ENCODE data around the gene ATP13A3. TPM values are rescaled to one million over a fixed set of nuclear protein-coding genes. Genes with fewer than 3 reads are reported as not detected.

The ATP13A3 gene
- total and polyA plus RNA-seq, 10 of the 15 experiments (the other 5 are each of a cell fraction or from before 2014, with no cell fraction given), result 14.0 to 108 (median 69.5) TPM

DNA sequence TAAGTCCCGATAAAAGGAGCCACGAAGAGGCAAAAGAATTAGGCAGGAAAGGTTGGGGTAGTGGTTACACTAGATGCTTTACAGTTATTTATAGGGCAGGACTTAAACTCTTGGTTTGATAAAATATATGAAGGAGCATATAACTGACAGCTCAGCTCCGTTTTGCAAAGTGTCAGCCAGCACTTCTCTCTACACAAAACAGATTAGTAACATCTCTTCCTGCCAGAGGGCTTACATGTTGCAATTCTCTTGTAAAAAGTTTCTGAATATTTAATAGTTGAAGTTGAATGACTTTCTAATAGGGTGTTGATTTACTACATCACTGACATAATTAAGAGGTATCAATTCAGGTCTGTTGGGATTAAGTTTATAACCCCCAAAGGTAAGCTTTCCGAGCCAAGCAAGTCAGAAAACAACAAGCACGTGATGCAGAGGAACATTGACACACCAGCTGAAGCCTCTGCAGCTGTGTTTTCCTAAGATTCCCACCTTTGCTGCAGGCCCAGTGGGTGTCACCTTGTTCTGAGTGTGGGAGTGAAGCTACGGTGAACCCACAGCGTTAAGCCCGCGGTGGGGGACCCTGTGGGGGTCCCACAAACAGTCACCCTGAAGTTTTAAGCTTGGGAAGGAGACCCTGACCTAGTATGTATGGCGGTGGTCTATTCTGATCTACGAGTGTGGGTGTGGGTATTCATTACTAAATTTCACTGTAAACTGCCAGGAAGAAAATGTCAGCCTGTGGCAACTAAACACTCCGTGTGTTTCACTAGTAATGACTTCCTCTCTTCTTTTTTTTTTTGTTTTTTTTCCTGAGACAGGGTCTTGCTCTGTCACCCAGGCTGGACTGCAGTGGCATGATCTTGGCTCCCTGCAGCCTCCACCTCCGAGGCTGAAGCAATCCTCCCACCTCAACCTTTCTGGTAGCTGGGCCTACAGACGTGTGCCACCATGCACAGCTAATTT, 22.0 kb upstream of the ATP13A3 start (continued):
- TF ChIP-seq SUZ12 (IDR thresholded peaks at IDR 0.05; ENCODE audit: unreplicated experiment) (no peak), MYB (IDR thresholded peaks at IDR 0.05; ENCODE audit: borderline replicate concordance, low read depth, low read length) (no peak)
- TF ChIP-seq, protein P1, sequence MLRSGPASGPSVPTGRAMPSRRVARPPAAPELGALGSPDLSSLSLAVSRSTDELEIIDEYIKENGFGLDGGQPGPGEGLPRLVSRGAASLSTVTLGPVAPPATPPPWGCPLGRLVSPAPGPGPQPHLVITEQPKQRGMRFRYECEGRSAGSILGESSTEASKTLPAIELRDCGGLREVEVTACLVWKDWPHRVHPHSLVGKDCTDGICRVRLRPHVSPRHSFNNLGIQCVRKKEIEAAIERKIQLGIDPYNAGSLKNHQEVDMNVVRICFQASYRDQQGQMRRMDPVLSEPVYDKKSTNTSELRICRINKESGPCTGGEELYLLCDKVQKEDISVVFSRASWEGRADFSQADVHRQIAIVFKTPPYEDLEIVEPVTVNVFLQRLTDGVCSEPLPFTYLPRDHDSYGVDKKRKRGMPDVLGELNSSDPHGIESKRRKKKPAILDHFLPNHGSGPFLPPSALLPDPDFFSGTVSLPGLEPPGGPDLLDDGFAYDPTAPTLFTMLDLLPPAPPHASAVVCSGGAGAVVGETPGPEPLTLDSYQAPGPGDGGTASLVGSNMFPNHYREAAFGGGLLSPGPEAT (IDR thresholded peaks at IDR 0.05; ENCODE audit: low read depth), result no peak

DNA sequence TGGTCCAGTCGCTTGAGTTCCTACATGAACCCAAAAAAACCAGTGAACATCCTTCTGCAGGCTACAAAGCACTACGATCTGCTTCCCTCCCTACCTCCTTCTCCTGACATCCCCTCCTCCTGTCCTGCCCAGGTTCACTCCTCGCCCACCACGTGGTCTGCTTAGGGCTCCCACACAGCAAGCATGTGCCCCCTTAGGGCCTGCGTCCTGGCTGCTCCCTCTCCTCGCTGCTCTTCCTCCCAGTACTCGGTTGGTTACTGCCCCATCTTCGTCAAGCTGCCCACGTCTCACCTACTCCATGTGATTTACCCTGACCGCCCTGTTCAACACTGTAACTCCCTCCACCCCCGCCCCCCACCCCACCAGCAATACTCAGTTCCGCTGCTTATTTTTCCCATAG, 20.8 kb upstream of the ATP13A3 start:
- Histone ChIP-seq H3K9ac (ENCODE audit: control insufficient read depth, insufficient read depth, low read length) (no peak overlapping the region), H3K4me3 (no peak overlapping the region), H3K27ac (ENCODE audit: control insufficient read depth, insufficient read depth) (no peak overlapping the region), H2AFZ (ENCODE audit: control insufficient read depth, low read depth, low read length) (no peak overlapping the region), H3K4me1 (ENCODE audit: control insufficient read depth, insufficient read depth, low read length) (no peaks in the 10 kb centered on the region), H3K36me3 (ENCODE audit: control insufficient read depth in 2 of 2, insufficient read depth in 2 of 2, low read length in 1 of 2) (no peaks in the 10 kb centered on the region), H3K9me3 (replicated peaks; ENCODE audit: control insufficient read depth, insufficient read depth, low read length) (no peaks in the 10 kb centered on the region), H3K4me2 (ENCODE audit: control insufficient read depth, insufficient read depth) (no peak overlapping the region), H4K20me1 (ENCODE audit: control insufficient read depth, insufficient read depth) (no peaks in the 10 kb centered on the region), H3K27me3 (replicated peaks in 1 of 2; ENCODE audit: control insufficient read depth in 2 of 2, insufficient read depth in 2 of 2, low read length in 1 of 2) (no peaks in the 10 kb centered on the region), H3K79me2 (ENCODE audit: control insufficient read depth, insufficient read depth, low read length) (no peaks in the 10 kb centered on the region)
- ATAC-seq (no peak), FAIRE-seq (no peak), DNase-seq (ENCODE audit: low read depth, low spot score) (no peak)
- TF ChIP-seq ZNF384 (IDR thresholded peaks at IDR 0.05; ENCODE audit: borderline replicate concordance, low read depth, low read length) (no peak), BMI1 (IDR thresholded peaks at IDR 0.05; ENCODE audit: borderline replicate concordance) (no peak), ZNF274 (IDR thresholded peaks at IDR 0.05; ENCODE audit: insufficient read depth, insufficient read length) (no peak), NFYB (IDR thresholded peaks at IDR 0.05; ENCODE audit: insufficient read depth, low read depth, low read length) (no peak)
- TF ChIP-seq, protein P2, sequence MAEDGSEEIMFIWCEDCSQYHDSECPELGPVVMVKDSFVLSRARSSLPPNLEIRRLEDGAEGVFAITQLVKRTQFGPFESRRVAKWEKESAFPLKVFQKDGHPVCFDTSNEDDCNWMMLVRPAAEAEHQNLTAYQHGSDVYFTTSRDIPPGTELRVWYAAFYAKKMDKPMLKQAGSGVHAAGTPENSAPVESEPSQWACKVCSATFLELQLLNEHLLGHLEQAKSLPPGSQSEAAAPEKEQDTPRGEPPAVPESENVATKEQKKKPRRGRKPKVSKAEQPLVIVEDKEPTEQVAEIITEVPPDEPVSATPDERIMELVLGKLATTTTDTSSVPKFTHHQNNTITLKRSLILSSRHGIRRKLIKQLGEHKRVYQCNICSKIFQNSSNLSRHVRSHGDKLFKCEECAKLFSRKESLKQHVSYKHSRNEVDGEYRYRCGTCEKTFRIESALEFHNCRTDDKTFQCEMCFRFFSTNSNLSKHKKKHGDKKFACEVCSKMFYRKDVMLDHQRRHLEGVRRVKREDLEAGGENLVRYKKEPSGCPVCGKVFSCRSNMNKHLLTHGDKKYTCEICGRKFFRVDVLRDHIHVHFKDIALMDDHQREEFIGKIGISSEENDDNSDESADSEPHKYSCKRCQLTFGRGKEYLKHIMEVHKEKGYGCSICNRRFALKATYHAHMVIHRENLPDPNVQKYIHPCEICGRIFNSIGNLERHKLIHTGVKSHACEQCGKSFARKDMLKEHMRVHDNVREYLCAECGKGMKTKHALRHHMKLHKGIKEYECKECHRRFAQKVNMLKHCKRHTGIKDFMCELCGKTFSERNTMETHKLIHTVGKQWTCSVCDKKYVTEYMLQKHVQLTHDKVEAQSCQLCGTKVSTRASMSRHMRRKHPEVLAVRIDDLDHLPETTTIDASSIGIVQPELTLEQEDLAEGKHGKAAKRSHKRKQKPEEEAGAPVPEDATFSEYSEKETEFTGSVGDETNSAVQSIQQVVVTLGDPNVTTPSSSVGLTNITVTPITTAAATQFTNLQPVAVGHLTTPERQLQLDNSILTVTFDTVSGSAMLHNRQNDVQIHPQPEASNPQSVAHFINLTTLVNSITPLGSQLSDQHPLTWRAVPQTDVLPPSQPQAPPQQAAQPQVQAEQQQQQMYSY (CRISPR knock-in tag; IDR thresholded peaks at IDR 0.05), result no peak
- TF ChIP-seq, protein P3, sequence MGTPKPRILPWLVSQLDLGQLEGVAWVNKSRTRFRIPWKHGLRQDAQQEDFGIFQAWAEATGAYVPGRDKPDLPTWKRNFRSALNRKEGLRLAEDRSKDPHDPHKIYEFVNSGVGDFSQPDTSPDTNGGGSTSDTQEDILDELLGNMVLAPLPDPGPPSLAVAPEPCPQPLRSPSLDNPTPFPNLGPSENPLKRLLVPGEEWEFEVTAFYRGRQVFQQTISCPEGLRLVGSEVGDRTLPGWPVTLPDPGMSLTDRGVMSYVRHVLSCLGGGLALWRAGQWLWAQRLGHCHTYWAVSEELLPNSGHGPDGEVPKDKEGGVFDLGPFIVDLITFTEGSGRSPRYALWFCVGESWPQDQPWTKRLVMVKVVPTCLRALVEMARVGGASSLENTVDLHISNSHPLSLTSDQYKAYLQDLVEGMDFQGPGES (IDR thresholded peaks at IDR 0.05), result no peak
- TF ChIP-seq, protein P4, sequence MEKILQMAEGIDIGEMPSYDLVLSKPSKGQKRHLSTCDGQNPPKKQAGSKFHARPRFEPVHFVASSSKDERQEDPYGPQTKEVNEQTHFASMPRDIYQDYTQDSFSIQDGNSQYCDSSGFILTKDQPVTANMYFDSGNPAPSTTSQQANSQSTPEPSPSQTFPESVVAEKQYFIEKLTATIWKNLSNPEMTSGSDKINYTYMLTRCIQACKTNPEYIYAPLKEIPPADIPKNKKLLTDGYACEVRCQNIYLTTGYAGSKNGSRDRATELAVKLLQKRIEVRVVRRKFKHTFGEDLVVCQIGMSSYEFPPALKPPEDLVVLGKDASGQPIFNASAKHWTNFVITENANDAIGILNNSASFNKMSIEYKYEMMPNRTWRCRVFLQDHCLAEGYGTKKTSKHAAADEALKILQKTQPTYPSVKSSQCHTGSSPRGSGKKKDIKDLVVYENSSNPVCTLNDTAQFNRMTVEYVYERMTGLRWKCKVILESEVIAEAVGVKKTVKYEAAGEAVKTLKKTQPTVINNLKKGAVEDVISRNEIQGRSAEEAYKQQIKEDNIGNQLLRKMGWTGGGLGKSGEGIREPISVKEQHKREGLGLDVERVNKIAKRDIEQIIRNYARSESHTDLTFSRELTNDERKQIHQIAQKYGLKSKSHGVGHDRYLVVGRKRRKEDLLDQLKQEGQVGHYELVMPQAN (conservative IDR thresholded peaks at IDR 0.05), result no peak
- intact Hi-C loops (cut with micrococcal nuclease; ENCODE audit: unreplicated experiment), result no loop called here
- POLR2A ChIA-PET, result interaction anchor here (0.6 to 0.7 kb wide), 2 partner anchors 145 to 645 kb away, joined by 3 to 5 read pairs; no protein-coding TSS in a partner anchor
- WGBS (ENCODE audit: insufficient coverage, insufficient replicate concordance, low lambda C conversion rate, missing lambda C conversion rate), result 85% methylated on average over 12 of the region's 12 CpGs
- SMC1A ChIA-PET (ENCODE audit: uncharacterized antibody, unreplicated experiment), result interaction anchor here (0.8 to 1.6 kb wide), 2 partner anchors 9 to 24 kb away, joined by 3 to 5 read pairs; no protein-coding TSS in a partner anchor
- no TSS peak for BruUV-seq (replicated peaks)
- CTCF ChIA-PET, result no interaction called here
- in situ Hi-C loops (cut with MboI), result no loop called here
- RAD21 ChIA-PET (ENCODE audit: unreplicated experiment), result no interaction called here
